GM19467 (cell line): ENCODE data around the gene ANO9.

Experiments
- ATAC-seq: cut with Tn5 transposase; IDR thresholded peaks from one replicate; pipeline ENCODE4 v1.9.1; 2021; ENCODE audit warnings: mild to moderate bottlenecking, moderate library complexity; ENCODE audit not compliant: unreplicated experiment

The ANO9 gene

GRCh38 chr11:372809-373715 lies 68.7 kb downstream of the ANO9 start:
- no peak for ATAC-seq

- ATAC-seq: no peak
Measured at GRCh38 chr11:371716-372590, 69.9 kb downstream of the ANO9 start.

GRCh38 chr11:371051-371450 lies 70.8 kb downstream of the ANO9 start:
- no peak for ATAC-seq

GRCh38 chr11:370070-370941 lies 71.5 kb downstream of the ANO9 start:
- no peak for ATAC-seq

GRCh38 chr11:369336-370018 lies 72.3 kb downstream of the ANO9 start, which contains the start of gene B4GALNT4:
Gene B4GALNT4, plus strand, starts transcription at chr11:369499. Its CDS starts 305 bp downstream, at chr11:369804.
- no peak for ATAC-seq

GRCh38 chr11:368414-369335 lies 73.1 kb downstream of the ANO9 start:
- ATAC-seq: no peak

GRCh38 chr11:367956-368413 lies 73.8 kb downstream of the ANO9 start:
- no peak for ATAC-seq
